Hematopoietic multipotent progenitor cell treated with erythropoietin and hydrocortisone succinate and interleukin-3 and kit ligand, for 4 days (in vitro differentiated cells): ENCODE results near the gene FGGY.

Experiments used
- DNase-seq: peaks from one replicate; pipeline ENCODE4 v3.0.0-alpha.2; 2015

The FGGY gene

DNA sequence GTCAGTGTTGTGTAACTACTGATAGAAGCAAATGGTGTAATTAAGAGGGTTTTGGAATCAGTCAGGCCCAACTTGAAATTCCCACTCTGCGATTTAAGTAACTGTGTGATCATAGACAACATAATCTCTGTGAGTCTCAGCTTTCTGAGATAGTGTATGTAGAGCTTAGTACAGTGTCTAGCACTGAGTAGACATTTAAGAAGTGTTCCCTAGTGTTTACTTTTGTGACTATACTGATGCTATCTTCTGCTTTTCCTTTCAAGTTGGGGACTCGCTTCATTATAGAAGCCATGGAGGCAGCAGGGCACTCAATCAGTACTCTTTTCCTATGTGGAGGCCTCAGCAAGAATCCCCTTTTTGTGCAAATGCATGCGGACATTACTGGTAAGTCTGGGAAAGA, 370.1 kb downstream of the FGGY start:
- DNase-seq = no peak

DNA sequence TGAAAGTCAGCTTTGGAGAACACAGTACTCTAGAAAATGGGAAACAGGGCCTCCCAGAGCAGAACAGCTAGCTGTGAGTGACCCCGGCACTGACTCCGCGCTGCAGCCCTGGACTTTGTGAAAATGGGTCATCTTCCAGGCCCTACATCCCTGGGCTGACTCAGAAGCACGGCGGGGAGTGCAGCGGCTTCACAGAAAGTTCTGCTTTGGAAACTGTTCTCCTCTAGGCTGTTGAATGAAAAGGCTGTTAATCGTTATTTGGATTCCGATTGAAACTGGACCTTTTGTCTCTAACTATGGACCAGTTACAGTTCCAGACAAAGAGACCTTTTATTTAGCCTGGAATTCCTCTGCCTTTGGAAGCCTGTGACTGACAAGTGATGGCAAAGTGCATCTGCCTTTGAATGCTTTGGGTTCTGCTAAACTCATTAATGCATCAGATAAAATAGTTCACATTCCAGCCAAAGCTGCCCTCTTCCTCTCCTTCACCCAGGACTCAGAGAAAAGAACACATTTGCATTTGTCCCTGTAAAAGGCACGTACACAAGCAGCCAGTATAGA, 372.9 kb downstream of the FGGY start:
- no peak for DNase-seq

DNA sequence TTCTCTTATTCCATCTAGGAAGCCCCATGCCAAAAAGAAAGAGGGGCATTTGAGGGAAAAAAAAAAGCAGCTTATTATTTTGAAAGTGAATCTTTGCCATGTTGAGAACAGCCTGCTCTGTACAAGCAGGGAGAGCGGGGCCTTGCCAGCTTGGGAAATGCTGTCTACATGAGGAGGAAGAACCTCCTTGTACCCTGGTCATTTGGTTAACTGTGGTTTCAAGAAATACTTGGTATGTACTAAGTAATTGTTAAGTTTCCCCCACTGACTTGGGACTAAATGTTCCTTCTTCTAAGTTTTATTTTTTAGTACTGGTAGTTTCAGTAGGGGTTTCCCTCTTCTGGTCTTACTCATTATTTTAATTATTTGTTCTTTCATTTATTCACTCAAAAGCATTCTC, 373.8 kb downstream of the FGGY start:
- no peak for DNase-seq

DNA sequence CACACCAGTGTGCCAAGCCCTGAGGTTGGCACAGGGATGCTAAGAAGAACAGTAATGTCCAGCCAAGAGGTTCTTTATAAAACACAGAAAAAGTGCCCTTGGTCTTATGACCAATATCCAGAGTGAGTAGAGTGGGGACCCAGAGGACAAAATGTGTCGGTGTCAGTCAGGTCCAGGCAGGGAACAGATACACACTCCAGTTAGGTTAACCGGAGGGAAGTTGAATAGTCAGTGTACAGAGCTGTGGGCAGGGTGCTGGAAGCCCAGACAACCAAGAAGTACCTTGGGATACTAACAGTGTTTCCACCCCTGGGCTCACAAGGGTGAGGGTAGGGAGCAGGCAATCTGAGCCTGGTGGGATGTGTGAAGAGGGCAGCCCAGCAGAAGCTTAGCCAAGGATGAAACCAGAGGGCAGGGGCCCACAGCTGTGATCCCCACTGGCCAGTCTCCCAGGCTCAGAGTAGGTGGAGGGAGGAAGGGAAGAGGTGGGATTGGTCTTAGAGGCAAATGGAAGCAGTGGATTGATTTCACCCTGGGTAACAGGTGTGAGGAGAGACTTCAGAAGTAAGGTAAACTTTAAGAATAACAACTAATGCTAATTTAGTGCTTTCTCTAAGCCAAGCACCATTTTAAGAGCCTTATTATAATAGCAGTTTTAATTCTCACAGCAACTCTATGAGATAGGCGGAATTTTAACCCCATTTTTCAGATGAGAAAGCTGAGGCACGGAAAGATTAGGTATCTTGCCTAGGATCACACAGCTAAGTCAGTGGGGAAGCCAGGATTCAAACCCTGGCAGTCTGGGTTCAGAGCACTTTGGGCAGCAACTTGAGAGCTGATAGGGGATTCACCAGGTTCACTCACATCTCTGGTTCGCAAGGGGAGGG, 374.4 kb downstream of the FGGY start:
- DNase-seq = no peak

DNA sequence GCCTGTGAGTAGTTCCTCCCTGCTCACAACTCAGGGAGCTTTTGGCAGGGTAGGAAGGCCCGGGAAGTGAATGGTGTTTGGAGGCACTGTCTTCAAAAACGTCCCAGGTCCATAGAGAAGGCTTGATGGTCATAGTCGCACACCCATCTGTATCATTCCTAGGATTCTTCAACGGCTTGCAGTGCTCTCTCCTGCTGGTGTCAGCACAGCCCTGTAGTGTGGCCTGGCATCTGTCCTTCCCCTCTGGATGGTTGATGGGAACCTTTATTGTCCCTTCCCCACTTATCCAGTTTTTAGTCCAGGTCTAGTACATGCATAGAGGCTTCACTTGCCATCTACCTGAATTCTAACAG, 375.0 kb downstream of the FGGY start:
- DNase-seq = no peak

DNA sequence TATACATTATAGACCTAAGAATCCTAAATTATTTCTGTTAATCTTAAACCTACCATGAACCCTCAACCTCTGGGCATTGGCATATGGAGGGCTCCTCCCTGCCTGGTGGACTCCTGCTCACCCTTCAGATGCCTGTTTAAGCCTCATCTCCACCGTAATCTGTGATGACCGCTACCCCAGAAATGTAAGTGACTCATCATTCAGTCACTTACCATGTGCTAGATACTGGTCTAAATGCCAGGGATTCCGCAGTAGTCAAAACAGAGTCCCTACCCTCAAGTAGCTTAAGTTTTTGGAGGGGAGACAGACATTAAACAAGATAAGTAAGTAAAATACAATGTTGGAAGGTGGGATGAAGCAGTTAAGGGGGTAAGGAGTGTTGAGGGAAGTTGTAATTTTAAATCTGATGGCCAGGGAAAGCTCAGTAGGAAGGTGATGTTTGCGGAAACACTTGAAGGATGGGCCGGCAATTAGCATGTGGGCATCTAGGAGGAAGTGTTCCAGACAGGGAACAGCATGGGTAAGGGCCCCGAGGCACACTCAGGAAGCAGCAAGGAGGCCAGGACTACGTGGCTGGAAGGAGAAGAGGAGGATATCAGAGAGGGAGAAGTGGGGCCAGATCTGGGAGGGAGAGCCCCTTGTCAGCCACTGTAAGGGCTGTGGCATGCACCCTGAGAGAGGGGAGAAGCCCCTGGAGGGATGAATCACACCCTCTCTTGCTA, 376.1 kb downstream of the FGGY start:
- DNase-seq = no peak

DNA sequence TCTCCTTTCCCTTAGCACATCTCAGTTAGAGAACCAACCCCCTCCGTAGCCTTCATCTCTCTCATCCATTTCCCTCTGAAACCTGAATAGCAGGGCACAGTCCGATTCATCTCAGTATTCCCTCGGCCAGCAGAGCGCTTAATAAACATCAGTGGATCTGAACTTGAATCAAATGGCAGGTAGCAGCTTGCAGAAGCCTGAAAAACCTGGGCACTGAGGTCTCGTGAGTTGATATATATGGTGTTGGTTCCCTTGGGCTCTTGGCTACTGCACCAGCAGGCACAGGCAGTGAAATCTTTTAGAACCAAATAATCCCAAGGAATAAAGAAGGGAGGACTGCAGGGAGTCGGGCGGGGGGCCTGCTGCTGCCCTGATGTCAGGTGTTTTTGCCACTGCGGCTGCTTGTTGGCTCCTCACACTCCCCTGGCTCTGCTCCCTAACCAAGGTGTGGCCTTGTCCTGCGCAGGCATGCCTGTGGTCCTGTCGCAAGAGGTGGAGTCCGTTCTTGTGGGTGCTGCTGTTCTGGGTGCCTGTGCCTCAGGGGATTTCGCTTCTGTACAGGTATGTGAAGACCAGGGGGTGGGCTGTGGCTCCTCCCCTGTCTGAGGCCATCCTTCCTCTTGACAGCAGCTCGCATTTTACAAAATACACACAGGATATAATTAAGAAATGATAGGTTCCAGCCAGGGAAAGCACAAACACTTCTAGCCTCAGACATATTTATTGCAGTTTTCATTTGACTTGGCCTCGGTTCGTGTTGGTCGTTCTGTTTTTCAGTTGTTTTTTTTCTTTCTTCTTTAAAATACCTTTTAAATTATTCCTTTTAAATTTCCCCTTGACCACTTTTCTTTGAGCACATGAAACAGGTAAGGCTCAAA, 376.9 kb downstream of the FGGY start:
- DNase-seq = no peak

DNA sequence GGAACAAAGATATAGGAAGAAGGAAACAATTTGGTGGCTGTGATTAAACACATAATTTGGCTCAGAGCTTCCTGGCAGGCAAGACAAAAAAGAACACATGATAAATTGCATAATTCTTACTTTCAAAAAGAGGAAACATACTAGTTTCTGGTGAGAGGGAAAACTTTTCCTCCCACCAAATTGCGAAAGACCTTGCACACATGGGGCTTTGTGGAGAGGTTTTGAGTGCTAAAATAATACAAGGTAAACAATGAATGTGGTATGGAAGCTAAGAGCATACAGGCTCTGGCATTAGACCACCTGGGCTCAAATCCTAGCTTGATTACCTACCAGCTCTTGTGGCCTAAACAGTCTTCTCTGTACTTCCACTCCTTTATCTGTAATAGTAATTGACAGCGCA, 377.7 kb downstream of the FGGY start:
- peak; percentile 82 for DNase-seq

DNA sequence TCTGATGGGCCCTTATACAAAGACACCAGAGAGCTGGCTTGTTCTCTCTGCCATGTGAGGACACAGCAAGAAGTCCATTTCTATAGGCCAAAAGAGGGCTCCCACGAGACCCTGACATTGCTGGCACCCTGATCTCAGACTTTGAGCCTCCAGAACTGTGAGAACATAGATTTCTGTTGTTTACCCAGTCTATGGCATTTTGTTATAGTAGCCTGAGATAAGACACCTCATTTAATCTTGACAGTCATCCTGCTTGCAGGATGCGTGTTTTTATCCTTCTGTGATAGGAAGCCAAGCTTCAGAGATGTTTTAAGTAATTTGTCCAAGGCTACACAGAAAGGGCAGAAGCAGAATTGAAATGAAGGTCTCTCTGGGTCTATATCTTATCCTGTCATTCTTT, 379.0 kb downstream of the FGGY start:
- no peak for DNase-seq

DNA sequence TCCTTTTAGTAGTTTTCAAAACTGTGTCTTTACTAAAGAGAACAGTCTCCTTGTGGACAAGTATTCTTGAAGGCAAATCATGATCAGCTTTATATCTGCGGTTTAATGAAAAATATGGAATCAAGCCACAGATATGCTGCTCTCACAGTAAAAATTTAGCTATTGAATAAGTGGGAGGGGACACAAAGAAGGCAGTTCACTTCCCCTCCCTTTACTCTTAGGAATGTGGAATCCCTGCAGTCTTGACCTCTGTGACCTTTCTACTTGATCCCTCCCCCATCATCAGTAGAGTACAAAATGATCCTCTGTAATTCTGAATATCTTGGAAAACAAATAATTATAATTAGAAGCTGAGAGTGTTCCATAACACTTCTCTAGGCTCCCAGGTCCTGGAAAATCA, 381.1 kb downstream of the FGGY start:
- no peak for DNase-seq

DNA sequence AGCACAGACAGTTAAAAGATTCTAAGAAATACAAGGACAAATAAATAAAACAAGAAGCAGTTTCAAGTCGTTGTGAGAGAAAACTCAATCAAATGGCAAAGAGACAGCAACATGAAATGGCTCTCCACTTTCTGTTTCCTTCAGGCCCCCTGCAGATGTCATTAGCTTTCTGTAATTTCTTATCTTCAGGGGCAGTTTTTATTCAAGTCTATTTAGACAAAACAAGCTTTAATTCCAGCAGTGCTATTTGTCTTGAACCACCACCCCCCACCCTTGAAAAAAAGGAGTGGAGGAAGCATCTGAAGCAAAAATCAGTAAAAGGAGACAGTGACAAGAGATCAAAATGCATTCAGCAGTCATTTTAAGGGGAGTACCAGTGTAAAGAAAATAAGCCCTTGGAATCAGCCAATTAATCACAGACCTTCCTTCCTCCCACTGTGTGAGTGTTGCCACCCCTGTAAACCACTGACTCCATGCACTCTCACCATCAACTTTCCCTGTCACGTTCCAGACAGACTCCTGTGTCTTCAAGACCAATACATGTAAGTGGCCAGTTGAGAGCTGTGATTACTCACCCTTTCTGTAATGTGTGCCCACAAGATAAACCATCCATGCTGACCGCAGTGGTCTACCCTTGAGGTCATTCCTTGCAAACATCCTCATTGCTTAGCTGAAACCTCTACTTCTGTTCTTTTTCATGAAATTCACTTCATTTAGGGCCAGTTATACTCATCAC, 381.8 kb downstream of the FGGY start:
- peak; percentile 81 for DNase-seq

DNA sequence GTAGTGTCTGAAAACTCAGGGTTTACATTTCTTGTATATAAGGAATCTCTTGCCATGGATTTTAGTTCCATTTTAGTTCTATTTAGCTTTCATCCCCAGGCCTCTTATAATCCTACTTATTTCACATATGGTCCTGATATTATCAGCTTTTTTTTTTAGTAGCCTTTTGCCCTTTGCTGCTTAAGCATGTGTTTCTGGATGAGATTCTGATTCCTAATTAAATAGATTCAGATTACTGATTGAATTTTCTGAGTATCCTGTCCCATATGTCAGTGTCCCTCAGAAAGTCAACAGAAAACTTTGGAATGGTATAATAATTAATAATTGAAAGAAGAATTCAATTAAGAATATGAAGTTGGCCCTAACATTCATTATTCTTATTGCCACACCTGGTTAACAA, 383.1 kb downstream of the FGGY start:
- no peak for DNase-seq

DNA sequence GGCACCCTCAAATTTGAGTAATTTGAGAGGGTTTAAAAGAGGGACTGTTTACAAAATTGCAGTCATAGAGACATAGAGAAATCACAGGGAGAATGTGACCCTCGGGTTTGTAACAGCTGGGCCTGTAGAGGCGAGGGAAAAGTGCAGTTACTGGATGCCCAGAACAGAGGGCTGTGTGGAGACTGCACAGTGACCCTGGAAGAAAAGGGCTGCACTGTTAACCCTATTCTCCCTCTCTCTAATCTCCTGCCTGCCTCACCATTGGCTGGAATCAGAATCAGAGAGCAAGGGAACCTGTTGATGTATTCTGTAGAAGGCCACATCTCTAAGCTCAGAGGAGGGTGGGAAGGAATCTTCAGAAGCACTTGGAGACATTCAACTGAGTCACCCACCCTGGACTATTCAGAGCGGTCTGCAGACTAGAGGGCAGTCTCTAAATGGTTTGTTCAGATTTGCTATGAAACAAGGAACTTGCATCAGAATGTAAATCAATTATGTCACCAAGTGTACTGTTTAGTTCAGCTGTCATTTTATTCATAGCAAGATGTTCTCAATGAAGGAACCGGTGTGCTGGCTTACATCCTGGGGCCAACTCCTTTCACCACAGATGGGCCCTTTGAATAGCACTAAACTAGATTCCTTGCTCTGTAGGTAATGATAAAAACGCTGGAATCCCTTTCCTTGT, 385.6 kb downstream of the FGGY start:
- no peak for DNase-seq

DNA sequence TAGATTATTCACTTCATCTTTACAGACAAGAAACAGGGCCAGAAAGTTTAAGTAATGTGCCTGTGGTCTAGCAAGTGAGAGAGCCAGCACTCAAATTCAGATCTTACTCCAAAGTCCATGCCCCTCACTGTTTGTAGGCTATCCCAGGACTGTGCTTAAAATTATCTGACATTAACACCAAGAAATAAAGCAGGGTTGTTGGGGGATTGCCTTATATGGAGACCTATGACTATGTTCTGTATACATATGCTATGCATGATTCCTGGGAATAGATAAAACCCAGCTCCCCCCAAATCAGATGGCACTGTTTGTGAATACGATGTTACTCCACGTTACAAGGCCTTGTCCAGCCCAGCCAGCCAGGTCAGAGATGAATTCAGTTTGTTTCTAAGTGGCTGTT, 386.3 kb downstream of the FGGY start:
- no peak for DNase-seq

DNA sequence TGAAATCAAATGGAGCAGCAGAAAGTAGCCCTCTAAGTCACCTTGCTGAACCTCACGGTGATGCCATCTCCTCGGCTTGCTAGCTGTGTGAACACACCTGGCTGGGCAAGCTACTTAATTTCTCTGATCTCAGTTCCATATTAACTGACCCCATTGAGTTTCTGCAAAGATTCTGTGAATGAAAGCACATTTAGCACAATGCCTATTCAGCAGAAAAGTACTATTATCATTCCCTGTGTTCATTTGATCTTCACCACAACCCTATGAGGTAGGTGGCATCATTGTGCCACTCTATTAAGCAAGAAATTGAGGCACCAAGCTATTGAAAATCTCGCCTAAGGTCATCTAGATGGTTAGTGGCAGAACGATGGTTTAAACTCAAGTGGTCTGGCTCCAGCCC, 387.8 kb downstream of the FGGY start:
- no peak for DNase-seq

DNA sequence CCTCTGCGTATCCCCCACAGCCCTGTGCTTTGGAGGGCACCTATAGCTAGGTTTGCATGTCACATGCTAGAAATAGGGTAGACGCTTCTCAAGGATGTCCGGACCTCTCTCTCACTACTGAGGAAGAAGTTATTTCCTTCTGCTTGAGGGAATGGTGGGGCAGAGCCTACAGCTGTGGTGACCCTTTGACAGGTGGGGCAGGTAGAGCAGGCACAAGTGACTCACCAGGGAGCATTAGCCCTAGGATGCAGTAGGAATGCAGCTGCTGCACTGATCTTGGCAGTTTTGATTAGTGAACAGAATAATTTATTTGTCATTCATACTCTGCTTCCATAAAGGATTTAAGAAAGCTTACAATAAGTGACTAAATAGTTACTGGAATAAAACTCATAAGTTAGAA, 388.2 kb downstream of the FGGY start:
- no peak for DNase-seq

DNA sequence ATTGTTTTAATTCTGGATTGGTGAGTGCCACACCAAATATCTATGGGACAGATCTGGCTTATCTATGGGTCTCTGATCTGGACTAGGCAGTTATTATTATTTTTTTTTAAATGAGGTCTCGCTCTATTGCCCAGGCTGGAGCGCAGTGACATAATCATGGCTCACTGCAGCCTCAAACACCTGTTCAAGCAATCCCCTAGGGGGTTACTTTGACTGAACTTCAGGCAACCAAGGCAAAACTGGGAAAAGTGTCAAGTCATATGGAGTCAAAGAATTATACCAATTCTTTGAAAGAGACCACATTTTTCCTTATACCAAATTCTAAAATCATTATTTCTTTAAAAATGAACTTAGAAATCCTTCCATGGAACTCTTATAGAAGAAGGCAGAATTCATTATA, 388.8 kb downstream of the FGGY start:
- DNase-seq = no peak

DNA sequence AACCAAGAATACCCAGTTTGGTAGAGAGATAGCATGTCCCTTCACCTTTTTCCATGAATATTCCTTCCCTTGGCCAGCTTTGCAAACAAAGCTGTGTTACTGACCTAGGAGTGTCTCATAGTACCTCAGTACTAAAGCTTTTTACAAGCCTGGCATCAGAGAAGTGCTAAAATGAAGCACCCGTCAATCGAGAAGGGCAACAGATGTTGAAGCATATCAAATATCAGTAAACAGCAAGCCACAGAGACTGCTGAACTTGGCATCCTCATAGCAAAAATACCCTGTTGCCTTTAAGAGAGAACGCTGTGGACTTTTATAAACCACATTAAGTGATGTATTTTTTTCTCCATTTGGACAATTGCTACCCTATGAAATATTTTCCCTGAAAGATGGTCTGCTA, 389.3 kb downstream of the FGGY start:
- DNase-seq = no peak

DNA sequence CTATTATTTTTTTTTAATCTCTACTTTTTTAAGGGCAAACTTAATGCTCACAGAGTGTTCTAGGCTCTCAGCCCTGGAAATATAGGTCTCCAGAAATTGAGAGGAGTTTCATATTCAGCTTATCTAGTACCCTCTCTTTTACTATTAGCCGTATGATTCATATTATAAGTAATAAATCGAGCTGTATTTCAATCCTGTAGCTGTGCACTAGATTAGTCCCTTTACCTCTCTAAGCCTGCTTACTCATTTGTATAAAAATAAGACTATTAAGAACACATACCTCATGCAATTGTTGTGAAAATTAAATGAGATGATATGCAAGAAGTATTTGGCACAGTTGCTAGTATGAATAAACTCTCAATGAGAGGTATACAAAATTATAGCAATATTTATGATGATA, 389.7 kb downstream of the FGGY start:
- DNase-seq = no peak

DNA sequence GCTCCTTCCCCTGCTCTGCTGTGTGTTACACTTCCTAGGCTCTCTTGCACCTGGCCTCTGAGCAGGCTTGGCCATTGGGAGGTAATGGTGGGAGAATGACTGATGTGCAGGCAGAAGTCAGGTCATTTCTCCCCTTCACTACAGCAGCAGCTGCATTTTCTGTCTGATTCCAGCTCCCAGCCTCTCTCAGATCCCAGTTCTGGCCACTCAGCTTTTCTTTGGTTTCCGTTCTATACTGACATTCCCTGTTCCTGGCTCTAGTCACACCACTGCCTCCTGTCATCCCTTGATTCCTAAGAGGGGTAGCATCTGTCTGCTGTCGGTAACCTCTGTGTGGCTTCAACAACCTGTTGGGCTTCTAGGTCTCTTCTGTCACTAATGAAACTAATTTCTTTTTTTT, 390.2 kb downstream of the FGGY start:
- no peak for DNase-seq

DNA sequence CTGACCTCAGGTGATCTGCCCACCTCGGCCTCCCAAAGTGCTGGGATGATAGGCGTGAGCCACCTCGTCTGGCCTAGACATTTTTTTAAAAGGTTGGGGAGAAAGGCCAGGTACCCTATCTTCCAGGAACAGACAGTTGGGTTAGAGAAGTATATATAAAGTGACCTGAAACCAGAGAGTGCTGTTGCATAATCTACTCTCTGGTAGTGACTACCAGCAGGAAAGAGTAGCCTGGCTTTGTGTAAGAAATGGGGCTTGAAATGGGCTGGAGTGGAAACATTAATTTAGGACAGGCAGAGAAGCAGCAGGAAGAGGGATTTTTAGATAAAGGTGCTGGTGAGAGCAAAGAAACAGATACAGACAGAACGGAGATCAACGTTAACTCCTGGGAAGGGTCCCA, 392.1 kb downstream of the FGGY start:
- DNase-seq = peak; percentile 11

DNA sequence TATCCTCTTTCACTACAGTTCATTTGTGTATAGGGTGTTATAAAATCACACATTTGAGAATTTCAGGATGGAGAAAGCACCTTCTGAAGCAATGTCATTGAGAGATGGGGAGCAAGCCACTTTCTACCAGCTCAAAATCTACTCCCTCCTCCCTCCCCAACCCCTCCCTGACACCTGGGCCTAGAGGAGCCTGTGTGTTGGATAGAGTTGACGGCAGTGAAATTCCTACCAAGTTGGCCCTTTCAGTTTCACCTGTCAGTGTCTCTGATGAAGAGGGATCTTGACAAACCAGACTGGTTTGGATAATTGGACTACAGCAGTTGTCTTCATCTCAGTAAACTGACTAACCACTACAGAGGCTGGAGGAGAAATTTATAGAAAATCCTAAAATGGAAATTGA, 392.8 kb downstream of the FGGY start:
- DNase-seq = no peak
